HepG2 (cell line): Measurements from ENCODE around the gene DAB2IP.

Experiments
- RFX1 ChIP-seq: fragments of 450-650 bp; IDR thresholded peaks from 2 replicates; pipeline ENCODE4 v1.6.1; 2017
- ZNF572 ChIP-seq: sonication (generic); formaldehyde crosslinking; IDR thresholded peaks from 2 replicates; pipeline ENCODE4 v1.5.1; 2020; ENCODE audit warnings: mild to moderate bottlenecking, missing genetic modification reagents

GRCh38 chr9:121741228-121741918 is 89.9 kb downstream of the DAB2IP start:
- TF ChIP-seq ZNF572 (CRISPR knock-in tag) (no peak), RFX1 (no peak)
